Lung (tissue), 12 donors: ENCODE results near the gene MYOZ2. TPM values are rescaled to one million over a fixed set of nuclear protein-coding genes. Genes with fewer than 3 reads are reported as not detected.
"Not testable (repeated sequence)": the region's sequence is repeated elsewhere in the genome, so short reads cannot be mapped to it uniquely, and the experiment has no call there.

Source experiments
- ATAC-seq: fragments of 200-7000 bp; cut with Tn5 transposase; one replicate; pipeline ENCODE4 v1.9.1; 2020; ENCODE audit warnings: moderate number of reproducible peaks; ENCODE audit not compliant: insufficient read depth, low FRiP score
- DNase-seq, 3 donors: peaks; one replicate each; pipeline ENCODE4 v3.0.0-alpha.2; 2013 to 2017
- H3K27ac ChIP-seq, 2 donors: one replicate each; pipeline ENCODE4 v1.5.1; 2013; ENCODE audit warnings: mild to moderate bottlenecking in 2 of 2, moderate library complexity in 2 of 2, control low read depth in 1 of 2, inconsistent platforms in 1 of 2, low read depth in 1 of 2, low read length in 1 of 2
- H3K27me3 ChIP-seq, 3 donors: one replicate each; pipeline ENCODE4 v1.5.1; 2013; ENCODE audit warnings: low read length in 2 of 3; ENCODE audit not compliant: control insufficient read depth in 3 of 3, insufficient read depth in 3 of 3
- H3K36me3 ChIP-seq, 4 donors: one replicate each; pipeline ENCODE4 v1.5.1; 2013; ENCODE audit warnings: low read length in 4 of 4, mild to moderate bottlenecking in 1 of 4, moderate library complexity in 1 of 4; ENCODE audit not compliant: control insufficient read depth in 4 of 4, insufficient read depth in 4 of 4
- H3K4me1 ChIP-seq, 5 donors: one replicate each; pipeline ENCODE4 v1.5.1; 2013; ENCODE audit warnings: low read length in 5 of 5, mild to moderate bottlenecking in 2 of 5, moderate library complexity in 1 of 5; ENCODE audit not compliant: control insufficient read depth in 5 of 5, insufficient read depth in 5 of 5
- H3K4me3 ChIP-seq: one replicate; pipeline ENCODE4 v1.5.1; 2013; ENCODE audit warnings: mild to moderate bottlenecking, control low read depth, moderate library complexity
- H3K9ac ChIP-seq, 2 donors: one replicate each; pipeline ENCODE4 v1.5.1; 2013; ENCODE audit warnings: low read length in 2 of 2, control low read depth in 1 of 2; ENCODE audit not compliant: insufficient read depth in 1 of 2
- H3K9me3 ChIP-seq, 4 donors: one replicate each; pipeline ENCODE4 v1.5.1; 2013; ENCODE audit warnings: low read length in 3 of 4, mild to moderate bottlenecking in 1 of 4, moderate library complexity in 1 of 4; ENCODE audit not compliant: control insufficient read depth in 4 of 4, insufficient read depth in 3 of 4
- WGBS, 2 donors: extraction: QIAGEN DNeasy Blood & Tissue Kit; methylation state at CpG; one replicate each; pipeline ENCODE4 v1.1.7; 2013; 5-methylcytosine and 5-hydroxymethylcytosine counted together
- polyA plus RNA-seq, 2 donors: library from polyadenylated mRNA; stranded (reverse); fragments of 200-250 nt; gene quantifications; one replicate each; pipeline ENCODE4 v1.2.1, GENCODE V29; 2013
- total RNA-seq, 2 donors: library from RNA; depleted of rRNA in 1 of 2; stranded (reverse); fragments of >200 nt in 1 of 2; gene quantifications; one replicate each; pipeline ENCODE4 v1.2.1, GENCODE V29; 2014 to 2021
- TF ChIP-seq, protein P1 (sequence below): IDR thresholded peaks from 2 replicates; pipeline ENCODE4 v1.5.1; 2012; ENCODE audit warnings: mild to moderate bottlenecking; ENCODE audit errors: control extremely low read depth, extremely low read depth
- donor health status: control.
- donor health status: control.
- donor health status: Bipolar disorder and iron deficiency.
- donor health status: healthy.
- donor health status: DM: yes; HTN: yes; CAD: no.

Gene MYOZ2
- total and polyA plus RNA-seq, 4 donors = 0.09 to 0.63 (median 0.14) TPM

DNA sequence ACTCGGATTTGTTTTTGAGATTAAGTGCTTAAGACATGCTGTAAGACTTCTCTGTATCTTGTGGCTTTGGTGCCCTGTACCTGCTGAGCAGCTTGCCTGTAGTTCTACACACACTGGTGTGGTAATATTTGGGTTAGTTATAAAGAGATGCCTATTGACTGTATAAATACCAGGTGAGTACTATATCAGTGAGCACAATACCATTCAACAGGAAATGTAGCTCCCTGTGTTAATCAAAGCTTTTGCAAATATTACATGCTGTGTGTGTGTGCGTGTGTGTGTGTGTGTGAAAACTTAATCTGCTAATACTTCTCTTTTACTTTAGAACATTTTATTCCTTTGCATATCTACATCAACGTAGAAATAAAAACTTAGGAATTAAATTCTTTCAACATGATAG, 30.1 kb downstream of the MYOZ2 start:
- Histone ChIP-seq H3K27ac (no peak overlapping the region), H3K9ac (no peak overlapping the region), H3K4me3 (no peak overlapping the region), H3K4me1 (no peaks in the 10 kb centered on the region), H3K27me3 (no peaks in the 10 kb centered on the region), H3K36me3 (peaks cover 0 to 19% (median 0%) of the 10 kb centered on the region in 4 donors), H3K9me3 (no peaks in the 10 kb centered on the region)
- TF ChIP-seq, protein P1, sequence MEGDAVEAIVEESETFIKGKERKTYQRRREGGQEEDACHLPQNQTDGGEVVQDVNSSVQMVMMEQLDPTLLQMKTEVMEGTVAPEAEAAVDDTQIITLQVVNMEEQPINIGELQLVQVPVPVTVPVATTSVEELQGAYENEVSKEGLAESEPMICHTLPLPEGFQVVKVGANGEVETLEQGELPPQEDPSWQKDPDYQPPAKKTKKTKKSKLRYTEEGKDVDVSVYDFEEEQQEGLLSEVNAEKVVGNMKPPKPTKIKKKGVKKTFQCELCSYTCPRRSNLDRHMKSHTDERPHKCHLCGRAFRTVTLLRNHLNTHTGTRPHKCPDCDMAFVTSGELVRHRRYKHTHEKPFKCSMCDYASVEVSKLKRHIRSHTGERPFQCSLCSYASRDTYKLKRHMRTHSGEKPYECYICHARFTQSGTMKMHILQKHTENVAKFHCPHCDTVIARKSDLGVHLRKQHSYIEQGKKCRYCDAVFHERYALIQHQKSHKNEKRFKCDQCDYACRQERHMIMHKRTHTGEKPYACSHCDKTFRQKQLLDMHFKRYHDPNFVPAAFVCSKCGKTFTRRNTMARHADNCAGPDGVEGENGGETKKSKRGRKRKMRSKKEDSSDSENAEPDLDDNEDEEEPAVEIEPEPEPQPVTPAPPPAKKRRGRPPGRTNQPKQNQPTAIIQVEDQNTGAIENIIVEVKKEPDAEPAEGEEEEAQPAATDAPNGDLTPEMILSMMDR = no peak
- peak in 2 of 3 donors; percentile 12 to 15 for DNase-seq
- ATAC-seq = no peak
- 85 to 88% methylated on average over 3 of the region's 3 CpGs for WGBS, 2 donors

DNA sequence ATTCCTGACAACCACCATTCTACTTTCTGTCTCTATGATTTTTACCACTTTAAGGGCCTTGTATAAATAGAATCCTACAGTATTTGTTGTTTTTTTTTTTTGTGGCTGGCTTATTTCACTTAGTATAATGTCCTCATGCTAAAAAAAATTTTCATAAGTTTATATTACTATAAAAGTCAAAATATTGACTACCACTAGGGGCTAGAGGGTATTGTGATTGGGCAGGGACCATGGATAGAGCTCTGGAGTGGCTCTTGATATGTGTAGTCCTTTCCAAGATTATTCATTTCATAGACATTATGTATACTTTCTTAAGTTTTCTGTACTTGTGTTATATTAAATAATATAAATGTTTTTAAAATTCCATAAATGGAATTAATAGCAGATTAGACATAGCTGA, 34.6 kb downstream of the MYOZ2 start:
- no peaks in the 10 kb centered on the region for H3K4me1 ChIP-seq
- TF ChIP-seq, protein P1 = no peak
- ATAC-seq (no peak), DNase-seq (no peak)
- H3K36me3 ChIP-seq = peaks cover 0 to 20% (median 0%) of the 10 kb centered on the region in 4 donors
- no peak overlapping the region for H3K9ac ChIP-seq
- H3K27ac ChIP-seq = no peak overlapping the region
- H3K4me3 ChIP-seq = no peak overlapping the region
- H3K27me3 ChIP-seq = no peaks in the 10 kb centered on the region
- no peaks in the 10 kb centered on the region for H3K9me3 ChIP-seq

DNA sequence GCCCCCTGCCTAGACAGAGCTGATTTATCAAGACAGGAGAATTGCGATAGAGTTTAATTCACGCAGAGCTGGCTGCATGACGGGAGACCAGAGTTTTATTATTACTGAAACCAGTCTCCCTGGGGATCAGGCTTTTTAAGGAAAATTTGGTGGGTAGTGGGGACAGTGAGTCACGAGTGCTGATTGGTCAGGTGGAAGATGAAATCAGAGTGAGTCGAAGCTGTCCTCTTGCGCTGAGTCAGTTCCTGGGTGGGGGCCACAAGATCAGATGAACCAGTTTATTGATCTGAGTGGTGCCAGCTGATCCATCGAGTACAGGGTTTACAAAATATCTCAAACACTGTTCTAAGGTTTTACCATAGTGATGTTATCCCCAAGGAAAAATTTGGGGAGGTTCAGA, 36.6 kb downstream of the MYOZ2 start:
- no peak for DNase-seq
- Histone ChIP-seq H3K27me3 (no peaks in the 10 kb centered on the region), H3K9me3 (no peaks in the 10 kb centered on the region), H3K9ac (no peak overlapping the region), H3K27ac (peak overlapping the region in 1 of 2 donors; percentile 40), H3K4me1 (no peaks in the 10 kb centered on the region), H3K36me3 (peaks cover 0 to 8% (median 0%) of the 10 kb centered on the region in 4 donors), H3K4me3 (no peak overlapping the region)
- no peak for ATAC-seq
- TF ChIP-seq, protein P1 = no peak
- WGBS, 2 donors = 90 to 92% methylated on average over 7 of the region's 7 CpGs

DNA sequence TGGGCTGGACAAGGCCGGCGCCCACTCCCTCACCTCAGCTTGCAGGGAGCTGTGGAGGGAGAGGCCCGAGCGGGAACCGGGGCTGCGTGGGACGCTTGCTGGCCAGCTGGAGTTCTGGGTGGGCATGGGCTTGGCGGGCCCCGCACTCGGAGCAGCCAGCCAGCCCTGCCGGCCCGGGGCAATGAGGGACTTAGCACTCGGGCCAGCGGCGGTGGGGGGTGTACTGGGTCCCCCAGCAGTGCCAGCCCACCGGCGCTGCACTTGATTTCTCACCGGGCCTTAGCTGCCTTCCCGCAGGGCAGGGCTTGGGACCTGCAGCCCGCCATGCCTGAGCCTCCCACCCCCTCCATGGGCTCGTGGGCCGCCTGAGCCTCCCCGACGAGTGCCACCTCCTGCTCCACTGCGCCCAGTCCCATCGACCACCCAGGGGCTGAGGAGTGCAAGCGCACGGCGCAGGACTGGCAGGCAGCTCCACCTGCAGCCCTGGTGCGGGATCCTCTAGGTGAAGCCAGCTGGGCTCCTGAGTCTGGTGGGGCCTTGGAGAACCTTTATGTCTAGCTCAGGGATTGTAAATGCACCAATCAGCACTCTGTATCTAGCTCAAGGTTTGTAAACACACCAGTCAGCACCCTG, 38.2 kb downstream of the MYOZ2 start:
- H3K27ac ChIP-seq, DNase-seq, H3K9me3 ChIP-seq, H3K36me3 ChIP-seq, H3K27me3 ChIP-seq, H3K9ac ChIP-seq, H3K4me3 ChIP-seq, H3K4me1 ChIP-seq, ATAC-seq: not testable (repeated sequence)
- WGBS, 2 donors = 93 to 95% methylated on average over 30 of the region's 30 CpGs
